Measurements from ENCODE around the gene CCDC187. TPM values are rescaled to one million over a fixed set of nuclear protein-coding genes. Genes with fewer than 3 reads are reported as not detected.

The CCDC187 gene
- total RNA-seq, 1 donor from 2014 or later: 6.6 TPM

DNA sequence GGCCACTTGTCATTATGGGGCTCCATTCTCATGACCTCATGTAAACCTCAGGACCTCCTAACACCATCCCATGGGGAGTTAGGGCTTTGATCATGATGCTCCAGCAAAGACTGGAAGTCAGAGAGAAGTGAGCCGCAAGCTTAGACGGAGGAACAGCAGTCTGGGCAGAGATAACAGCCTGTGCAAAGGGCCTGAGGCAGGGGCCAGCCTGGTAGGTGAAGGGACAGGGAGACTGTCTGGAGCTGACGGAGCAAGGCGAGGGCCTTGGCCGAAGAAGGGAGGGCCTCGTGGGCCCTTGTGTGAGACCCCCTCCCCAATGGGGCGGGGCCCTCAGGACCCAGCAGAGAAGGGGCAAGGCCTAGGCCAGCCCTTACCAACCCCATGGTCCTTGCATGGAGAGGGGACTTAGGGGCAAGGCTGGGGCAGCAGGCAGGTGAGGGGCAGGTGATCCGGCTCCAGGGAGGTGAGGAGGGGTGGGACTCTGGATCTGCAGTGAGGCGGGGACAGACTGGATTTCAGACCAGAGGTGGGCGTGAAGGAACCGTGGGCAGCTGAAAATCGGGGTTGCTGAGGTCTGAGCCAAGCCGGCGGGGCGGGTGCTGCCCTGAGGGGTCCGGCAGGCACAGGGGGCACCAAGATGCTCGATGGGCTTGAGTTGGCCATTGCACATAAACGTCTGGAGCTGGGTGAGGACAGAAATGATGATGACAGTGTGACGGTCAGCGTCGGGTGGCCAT is 40.8 kb upstream of the CCDC187 start:
- Histone ChIP-seq H3K9me3 (no peaks in the 10 kb centered on the region), H3K36me3 (peaks cover 7% of the 10 kb centered on the region), H3K27ac (peak overlapping the region; percentile 74), H3K27me3 (ENCODE audit: low read depth) (no peaks in the 10 kb centered on the region), H3K4me1 (peaks cover 53% of the 10 kb centered on the region), H3K4me3 (peak overlapping the region; percentile 38)
- DNase-seq (no peak), ATAC-seq (no peak)
- intact Hi-C loops (cut with DNase I): no loop called here
- TF ChIP-seq CTCF (IDR thresholded peaks at IDR 0.05): no peak

DNA sequence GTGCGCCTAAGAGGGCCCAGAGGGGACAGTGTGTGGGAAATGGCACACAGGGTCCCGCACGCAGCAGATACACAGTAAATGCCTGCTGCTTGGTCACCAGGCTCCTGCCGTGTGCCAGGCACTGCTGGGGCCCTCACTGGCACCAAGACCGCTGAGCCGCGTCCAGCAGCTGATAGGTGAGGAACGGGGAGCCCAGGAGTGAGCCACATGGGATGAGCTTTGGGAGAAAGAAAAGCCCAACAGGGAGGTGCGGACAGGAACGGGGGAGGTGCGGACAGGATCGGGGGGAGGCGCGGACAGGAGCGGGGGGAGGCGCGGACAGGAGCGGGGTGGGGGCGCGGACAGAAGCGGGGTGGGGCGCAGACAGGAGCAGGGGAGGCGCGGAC is 40.0 kb upstream of the CCDC187 start:
- no peak for ATAC-seq
- no peak for DNase-seq
- H3K4me1 ChIP-seq: peaks cover 53% of the 10 kb centered on the region
- no peak for TF ChIP-seq CTCF (IDR thresholded peaks at IDR 0.05)
- no peak overlapping the region for H3K4me3 ChIP-seq
- no peaks in the 10 kb centered on the region for H3K9me3 ChIP-seq
- no peaks in the 10 kb centered on the region for H3K27me3 ChIP-seq (ENCODE audit: low read depth)
- H3K27ac ChIP-seq: no peak overlapping the region
- intact Hi-C loops (cut with DNase I): no loop called here
- peaks cover 6% of the 10 kb centered on the region for H3K36me3 ChIP-seq

DNA sequence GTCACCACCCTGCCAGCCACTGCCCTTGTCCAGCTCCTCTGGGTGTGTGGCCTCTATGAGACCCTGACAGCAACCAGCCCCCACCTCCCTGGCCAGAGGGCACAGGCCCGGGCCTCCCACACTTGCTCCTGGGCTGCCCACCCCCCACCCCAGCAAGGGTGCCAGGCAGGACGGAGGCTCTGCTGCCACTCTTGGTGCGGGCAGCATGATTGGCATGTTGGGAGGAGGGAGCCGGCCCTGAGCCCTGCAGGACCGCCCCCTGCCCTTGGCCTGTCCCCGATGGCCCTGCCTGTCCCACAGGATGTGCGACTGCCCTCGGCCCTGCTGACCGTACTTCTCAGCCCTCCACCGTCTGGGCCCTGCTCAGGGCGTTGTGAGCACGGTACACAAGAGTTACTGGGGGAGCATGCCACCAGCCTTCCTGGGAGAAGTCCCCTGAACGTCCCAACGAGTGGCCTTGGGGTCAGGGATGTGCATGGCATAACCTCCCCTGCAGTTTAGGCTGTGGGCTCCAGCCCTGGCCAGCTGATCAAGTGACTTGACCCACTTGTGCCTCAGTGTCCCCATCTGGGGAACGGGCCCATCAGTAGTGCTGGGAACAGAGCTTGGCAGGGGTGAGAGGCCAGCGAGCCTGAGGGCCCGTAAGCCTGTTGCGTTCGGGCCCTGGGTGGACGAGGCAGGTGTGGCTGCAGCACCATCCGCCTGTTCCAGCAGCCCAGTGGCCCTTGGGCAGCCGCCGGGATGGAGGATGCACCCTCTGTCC is 39.4 kb upstream of the CCDC187 start:
- DNase-seq (no peak), ATAC-seq (no peak)
- Histone ChIP-seq H3K9me3 (no peaks in the 10 kb centered on the region), H3K27ac (peak overlapping the region; percentile 58), H3K36me3 (peaks cover 10% of the 10 kb centered on the region), H3K27me3 (ENCODE audit: low read depth) (no peaks in the 10 kb centered on the region), H3K4me1 (peaks cover 53% of the 10 kb centered on the region), H3K4me3 (peak overlapping the region; percentile 49)
- intact Hi-C loops (cut with DNase I): no loop called here
- no peak for TF ChIP-seq CTCF (IDR thresholded peaks at IDR 0.05)

GRCh38 chr9:136342181-136343120 is 38.6 kb upstream of the CCDC187 start:
- ATAC-seq (peak; percentile 80), DNase-seq (peak; percentile 89)
- peak overlapping the region; percentile 72 for H3K27ac ChIP-seq
- peak overlapping the region; percentile 49 for H3K4me3 ChIP-seq
- H3K36me3 ChIP-seq: peaks cover 17% of the 10 kb centered on the region
- H3K9me3 ChIP-seq: no peaks in the 10 kb centered on the region
- intact Hi-C loops (cut with DNase I): no loop called here
- no peak for TF ChIP-seq CTCF (IDR thresholded peaks at IDR 0.05)
- peaks cover 49% of the 10 kb centered on the region for H3K4me1 ChIP-seq
- no peaks in the 10 kb centered on the region for H3K27me3 ChIP-seq (ENCODE audit: low read depth)

GRCh38 chr9:136341769-136342168 is 37.9 kb upstream of the CCDC187 start:
- no peak for DNase-seq
- Histone ChIP-seq H3K9me3 (no peaks in the 10 kb centered on the region), H3K36me3 (peaks cover 23% of the 10 kb centered on the region), H3K27me3 (ENCODE audit: low read depth) (no peaks in the 10 kb centered on the region), H3K4me3 (no peak overlapping the region), H3K4me1 (peaks cover 42% of the 10 kb centered on the region), H3K27ac (peak overlapping the region; percentile 72)
- TF ChIP-seq CTCF (IDR thresholded peaks at IDR 0.05): no peak
- ATAC-seq: no peak
- intact Hi-C loops (cut with DNase I): no loop called here

Data from lower lobe of right lung (tissue), 2 donors.